ENCODE results near the gene ADAMTS17.

ADAMTS17 gene

GRCh38 chr15:100002787-100003536 is 338.8 kb downstream of the ADAMTS17 start:
- Histone ChIP-seq H3K9me3 (ENCODE audit: control insufficient read depth, insufficient read depth, low read length) (no peaks in the 10 kb centered on the region), H4K20me1 (ENCODE audit: control insufficient read depth, insufficient read depth, low read depth, low read length) (no peaks in the 10 kb centered on the region), H3K4me2 (ENCODE audit: low read length) (no peak overlapping the region), H3K79me2 (ENCODE audit: control insufficient read depth, low read length) (no peaks in the 10 kb centered on the region), H3K9me2 (replicated peaks; ENCODE audit: control insufficient read depth, low read length) (no peaks in the 10 kb centered on the region), H3K36me3 (ENCODE audit: control insufficient read depth, low read length) (no peaks in the 10 kb centered on the region), H3F3A (ENCODE audit: control insufficient read depth, insufficient read depth) (no peaks in the 10 kb centered on the region), H3K4me1 (ENCODE audit: control insufficient read depth, low read length) (no peaks in the 10 kb centered on the region), H3K27ac (ENCODE audit: low read depth, low read length) (no peak overlapping the region), H3K4me3 (ENCODE audit: low read length) (no peak overlapping the region), H3K27me3 (ENCODE audit: control insufficient read depth, low read length) (no peaks in the 10 kb centered on the region)
- no peak for TF ChIP-seq EZH2phosphoT487 (IDR thresholded peaks at IDR 0.05; ENCODE audit: borderline replicate concordance, low read length)
- TF ChIP-seq, protein P1, sequence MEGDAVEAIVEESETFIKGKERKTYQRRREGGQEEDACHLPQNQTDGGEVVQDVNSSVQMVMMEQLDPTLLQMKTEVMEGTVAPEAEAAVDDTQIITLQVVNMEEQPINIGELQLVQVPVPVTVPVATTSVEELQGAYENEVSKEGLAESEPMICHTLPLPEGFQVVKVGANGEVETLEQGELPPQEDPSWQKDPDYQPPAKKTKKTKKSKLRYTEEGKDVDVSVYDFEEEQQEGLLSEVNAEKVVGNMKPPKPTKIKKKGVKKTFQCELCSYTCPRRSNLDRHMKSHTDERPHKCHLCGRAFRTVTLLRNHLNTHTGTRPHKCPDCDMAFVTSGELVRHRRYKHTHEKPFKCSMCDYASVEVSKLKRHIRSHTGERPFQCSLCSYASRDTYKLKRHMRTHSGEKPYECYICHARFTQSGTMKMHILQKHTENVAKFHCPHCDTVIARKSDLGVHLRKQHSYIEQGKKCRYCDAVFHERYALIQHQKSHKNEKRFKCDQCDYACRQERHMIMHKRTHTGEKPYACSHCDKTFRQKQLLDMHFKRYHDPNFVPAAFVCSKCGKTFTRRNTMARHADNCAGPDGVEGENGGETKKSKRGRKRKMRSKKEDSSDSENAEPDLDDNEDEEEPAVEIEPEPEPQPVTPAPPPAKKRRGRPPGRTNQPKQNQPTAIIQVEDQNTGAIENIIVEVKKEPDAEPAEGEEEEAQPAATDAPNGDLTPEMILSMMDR (IDR thresholded peaks at IDR 0.05; ENCODE audit: low read depth, low read length, poor library complexity, severe bottlenecking) = no peak

DNA sequence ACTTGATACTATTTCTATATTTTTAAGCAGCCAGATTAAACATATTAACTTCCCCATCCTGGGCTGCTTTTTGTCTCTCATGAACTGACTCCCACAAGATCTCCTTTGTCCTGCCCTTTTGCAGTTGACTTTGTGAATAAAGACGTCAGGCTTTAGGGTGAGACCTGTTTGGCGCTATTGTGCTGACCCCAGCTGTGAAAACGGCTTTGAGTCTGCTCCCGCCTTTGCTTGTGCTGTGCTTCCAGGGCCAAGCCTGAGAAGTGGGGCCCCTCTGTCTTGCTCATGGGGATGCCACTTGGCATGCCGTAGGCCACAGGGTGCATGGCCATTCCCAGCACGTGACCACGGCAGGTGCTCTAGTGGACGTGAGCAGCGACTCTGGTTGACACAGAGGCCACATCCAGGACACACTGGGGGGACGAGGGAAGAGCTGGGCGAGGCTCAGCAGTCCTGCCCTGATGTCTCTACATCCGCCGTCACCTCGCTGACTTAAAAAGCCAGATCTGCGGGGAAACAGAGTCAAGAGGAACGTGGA is 339.6 kb downstream of the ADAMTS17 start:
- Histone ChIP-seq H3K9me2 (replicated peaks; ENCODE audit: control insufficient read depth, low read length) (no peaks in the 10 kb centered on the region), H3K9me3 (ENCODE audit: control insufficient read depth, insufficient read depth, low read length) (no peaks in the 10 kb centered on the region), H4K20me1 (ENCODE audit: control insufficient read depth, insufficient read depth, low read depth, low read length) (no peaks in the 10 kb centered on the region), H3K79me2 (ENCODE audit: control insufficient read depth, low read length) (no peaks in the 10 kb centered on the region), H3F3A (ENCODE audit: control insufficient read depth, insufficient read depth) (no peaks in the 10 kb centered on the region), H3K4me1 (ENCODE audit: control insufficient read depth, low read length) (no peaks in the 10 kb centered on the region), H3K4me3 (ENCODE audit: low read length) (no peak overlapping the region), H3K27me3 (ENCODE audit: control insufficient read depth, low read length) (no peaks in the 10 kb centered on the region), H3K4me2 (ENCODE audit: low read length) (no peak overlapping the region), H3K36me3 (ENCODE audit: control insufficient read depth, low read length) (no peaks in the 10 kb centered on the region), H3K27ac (ENCODE audit: low read depth, low read length) (no peak overlapping the region)
- TF ChIP-seq, protein P1 (IDR thresholded peaks at IDR 0.05; ENCODE audit: low read depth, low read length, poor library complexity, severe bottlenecking) = no peak
- TF ChIP-seq EZH2phosphoT487 (IDR thresholded peaks at IDR 0.05; ENCODE audit: borderline replicate concordance, low read length) = no peak

- H3K9me2 ChIP-seq (replicated peaks; ENCODE audit: control insufficient read depth, low read length) = no peaks in the 10 kb centered on the region
- H3K27ac ChIP-seq (ENCODE audit: low read depth, low read length) = no peak overlapping the region
- H3K9me3 ChIP-seq (ENCODE audit: control insufficient read depth, insufficient read depth, low read length) = no peaks in the 10 kb centered on the region
- no peak overlapping the region for H3K4me3 ChIP-seq (ENCODE audit: low read length)
- no peak for TF ChIP-seq EZH2phosphoT487 (IDR thresholded peaks at IDR 0.05; ENCODE audit: borderline replicate concordance, low read length)
- TF ChIP-seq, protein P1 (IDR thresholded peaks at IDR 0.05; ENCODE audit: low read depth, low read length, poor library complexity, severe bottlenecking) = no peak
- H3K36me3 ChIP-seq (ENCODE audit: control insufficient read depth, low read length) = no peaks in the 10 kb centered on the region
- no peaks in the 10 kb centered on the region for H3K79me2 ChIP-seq (ENCODE audit: control insufficient read depth, low read length)
- H3K4me2 ChIP-seq (ENCODE audit: low read length) = no peak overlapping the region
- no peaks in the 10 kb centered on the region for H3F3A ChIP-seq (ENCODE audit: control insufficient read depth, insufficient read depth)
- H3K27me3 ChIP-seq (ENCODE audit: control insufficient read depth, low read length) = no peaks in the 10 kb centered on the region
- no peaks in the 10 kb centered on the region for H3K4me1 ChIP-seq (ENCODE audit: control insufficient read depth, low read length)
- H4K20me1 ChIP-seq (ENCODE audit: control insufficient read depth, insufficient read depth, low read depth, low read length) = no peaks in the 10 kb centered on the region
Measured at GRCh38 chr15:100001405-100001804, 340.4 kb downstream of the ADAMTS17 start.

Measured in DOHH2 (cell line).